HG02943 (cell line): ENCODE data around the gene RABGAP1L.
"Not testable (repeated sequence)": the region's sequence is repeated elsewhere in the genome, so short reads cannot be mapped to it uniquely, and the experiment has no call there.

Experiments
- ATAC-seq: cut with Tn5 transposase; IDR thresholded peaks from one replicate; pipeline ENCODE4 v1.9.1; 2021; ENCODE audit warnings: mild to moderate bottlenecking, low read depth, moderate library complexity; ENCODE audit not compliant: unreplicated experiment

The RABGAP1L gene

DNA sequence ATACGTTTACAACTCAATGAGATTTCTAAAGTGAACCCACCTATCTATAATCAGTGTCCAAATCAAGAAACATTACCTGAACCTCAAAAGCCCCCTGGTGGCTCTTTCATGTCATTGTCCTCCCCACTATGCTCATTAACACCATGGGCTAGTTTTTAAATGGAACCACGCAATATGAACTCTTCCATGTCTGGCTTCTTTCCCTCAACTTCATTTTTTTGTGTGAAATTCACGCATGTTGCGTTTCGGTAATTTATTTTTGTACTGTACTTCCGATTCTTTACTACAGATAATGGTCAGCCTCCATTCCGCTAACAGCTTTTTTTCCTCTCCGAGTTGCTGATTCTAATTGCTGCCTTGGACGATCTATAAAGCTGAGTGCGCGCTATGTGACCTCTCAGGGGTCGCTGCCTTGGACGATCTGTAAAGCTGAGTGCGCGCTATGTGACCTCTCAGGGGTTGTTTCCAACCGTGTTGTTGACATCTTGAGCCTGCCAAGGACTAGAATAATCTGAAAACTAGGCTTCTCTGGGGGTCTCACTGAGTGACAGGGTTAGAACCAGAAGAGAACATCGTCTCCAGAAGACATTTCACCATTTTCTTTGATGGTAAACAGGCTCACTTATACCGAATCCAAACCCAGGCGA lies 839.4 kb downstream of the RABGAP1L start:
- peak; percentile 19 for ATAC-seq

DNA sequence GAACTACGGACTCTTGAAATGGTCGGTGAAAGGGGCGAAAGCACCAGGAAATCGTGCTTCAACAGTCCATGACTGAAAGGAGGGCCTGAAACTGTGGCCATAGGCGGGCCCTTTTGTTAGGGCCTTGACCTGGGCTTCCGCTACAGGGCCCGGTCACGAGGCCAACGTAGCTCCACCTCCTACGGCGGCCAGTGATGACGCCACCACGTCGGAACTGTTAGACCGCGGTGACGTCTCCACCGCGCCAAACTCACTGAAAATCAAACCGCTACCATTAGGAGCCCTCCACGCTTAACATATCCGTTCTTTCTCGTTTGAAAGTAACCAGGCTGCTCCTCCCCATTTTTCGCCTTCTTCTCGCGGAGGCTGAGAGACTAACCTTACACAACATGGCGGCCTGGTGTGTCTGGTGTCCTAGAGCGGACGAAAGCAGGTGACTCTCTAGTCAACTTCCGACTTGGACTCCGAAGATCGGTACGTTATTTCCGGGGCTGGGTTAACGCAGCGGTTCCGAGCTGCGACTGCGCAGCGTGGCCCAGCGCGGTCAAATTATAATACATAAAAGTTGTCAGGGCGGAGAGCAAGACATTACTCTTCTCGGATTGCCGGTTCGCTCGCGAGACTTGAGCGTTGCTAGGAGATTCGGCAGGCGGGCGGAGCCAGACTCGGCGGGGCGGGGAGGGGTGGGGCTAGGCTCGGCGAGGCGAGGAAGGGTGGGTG lies 840.1 kb downstream of the RABGAP1L start:
- peak; percentile 81 for ATAC-seq

DNA sequence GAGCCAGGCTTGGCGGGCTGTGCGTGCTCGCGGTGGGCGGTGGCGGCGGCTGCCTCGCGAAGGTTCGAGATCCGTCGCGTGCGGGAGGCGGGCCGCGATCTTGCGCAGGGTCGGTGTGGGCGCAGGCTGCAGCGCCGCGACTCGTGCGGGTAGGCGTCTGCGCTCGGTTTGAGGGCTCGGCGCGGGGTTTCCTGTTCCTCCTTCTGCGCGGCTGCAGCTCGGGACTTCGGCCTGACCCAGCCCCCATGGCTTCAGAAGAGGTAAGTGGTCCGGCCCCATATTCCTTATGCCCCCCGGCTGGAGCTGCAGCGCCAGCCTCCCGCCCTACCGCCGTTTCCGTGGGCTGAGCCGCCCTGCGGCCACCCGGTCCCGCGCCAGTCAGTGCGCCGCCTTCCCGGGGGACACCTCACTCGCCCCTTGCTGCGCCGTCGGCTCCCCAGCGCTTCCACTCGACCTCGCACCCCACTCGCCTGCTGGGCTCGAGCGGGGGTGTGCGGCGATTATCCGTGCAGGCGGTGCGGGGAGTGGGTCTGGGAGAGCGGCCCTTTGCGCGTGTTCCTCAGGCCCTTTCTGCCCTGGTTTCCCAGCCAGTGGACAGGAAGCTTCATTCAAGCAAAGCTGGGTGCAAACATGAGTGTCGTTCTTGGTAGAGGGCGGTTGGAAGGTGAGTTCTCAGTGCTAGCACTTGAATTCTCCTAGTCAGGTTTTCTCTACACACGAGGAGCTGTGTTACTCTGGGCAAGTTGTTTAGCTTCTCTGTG lies 840.8 kb downstream of the RABGAP1L start, which contains the start of gene CACYBP:
Gene CACYBP, plus strand, starts transcription at position 12 of the 761 bp plus-strand sequence. Its CDS starts 234 bp downstream, at position 246.
- ATAC-seq, result peak; percentile 8

DNA sequence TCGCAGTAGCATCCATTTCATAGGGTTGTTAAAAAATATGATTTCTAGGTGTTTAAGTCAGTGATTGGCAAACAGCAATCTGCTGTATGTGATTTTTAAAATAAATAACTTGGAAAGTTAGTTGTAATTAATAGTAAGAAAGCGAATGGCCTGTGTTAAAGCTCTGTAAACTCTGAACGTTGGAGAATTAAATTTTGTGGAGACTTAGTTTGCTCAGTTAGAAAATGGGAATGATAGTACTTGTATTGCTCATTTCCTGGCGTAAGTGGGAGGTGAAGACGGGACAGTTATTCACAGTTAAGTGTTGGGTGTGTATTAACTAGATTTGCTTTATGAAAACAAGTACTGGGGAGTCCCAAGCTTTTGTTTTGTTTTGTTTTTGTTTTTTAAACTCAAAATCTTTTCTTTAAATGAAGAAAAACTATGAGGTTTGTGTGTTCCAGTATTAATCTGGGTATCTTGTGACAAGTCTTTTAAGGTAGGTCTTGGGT lies 841.4 kb downstream of the RABGAP1L start:
- no peak for ATAC-seq

DNA sequence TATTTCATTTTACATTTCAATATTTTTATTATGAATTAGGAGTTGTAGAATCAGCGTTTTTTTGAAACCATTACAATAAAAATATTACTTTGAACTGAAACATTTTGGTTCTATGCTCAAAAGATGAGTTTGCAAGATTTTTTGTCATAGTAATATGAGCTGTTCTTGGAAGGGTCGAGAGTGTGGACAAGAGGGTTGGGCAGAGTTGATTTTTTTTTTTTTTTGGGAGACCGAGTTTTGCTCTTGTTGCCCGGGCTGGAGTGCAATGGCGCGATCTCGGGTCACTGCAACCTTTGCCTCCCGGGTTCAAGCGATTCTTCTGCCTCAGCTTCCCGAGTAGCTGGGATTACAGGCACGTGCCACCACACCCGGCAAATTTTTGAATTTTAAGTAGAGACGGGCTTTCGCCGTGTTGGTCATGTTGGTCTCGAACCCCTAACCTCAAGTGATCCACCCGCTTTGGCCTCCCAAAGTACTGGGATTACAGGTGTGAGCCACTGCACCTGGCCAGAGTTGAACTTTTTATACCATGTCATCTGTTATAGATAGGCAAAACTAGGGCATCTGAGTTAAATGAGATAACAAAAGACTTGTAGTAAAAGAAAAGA lies 843.7 kb downstream of the RABGAP1L start:
- no peak for ATAC-seq

DNA sequence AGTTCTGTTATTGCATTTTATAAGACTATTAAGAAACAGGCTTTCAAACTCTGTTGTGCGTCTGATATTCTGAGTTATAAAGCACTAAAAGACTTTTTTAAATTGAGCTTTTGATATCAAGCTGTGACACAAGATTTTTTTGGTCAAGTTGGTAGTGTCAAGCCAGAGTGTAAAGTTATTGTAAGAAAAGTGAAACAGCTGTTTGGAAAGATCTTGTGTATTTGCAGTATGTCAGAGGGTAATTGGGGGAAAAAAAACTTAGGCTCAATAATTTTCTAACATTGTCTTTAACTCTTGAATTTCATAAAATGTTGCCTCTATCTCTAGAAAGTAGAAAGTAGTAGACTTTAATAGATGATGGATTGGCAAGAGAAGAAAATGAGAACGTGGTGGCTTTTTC lies 844.2 kb downstream of the RABGAP1L start:
- ATAC-seq, result no peak

DNA sequence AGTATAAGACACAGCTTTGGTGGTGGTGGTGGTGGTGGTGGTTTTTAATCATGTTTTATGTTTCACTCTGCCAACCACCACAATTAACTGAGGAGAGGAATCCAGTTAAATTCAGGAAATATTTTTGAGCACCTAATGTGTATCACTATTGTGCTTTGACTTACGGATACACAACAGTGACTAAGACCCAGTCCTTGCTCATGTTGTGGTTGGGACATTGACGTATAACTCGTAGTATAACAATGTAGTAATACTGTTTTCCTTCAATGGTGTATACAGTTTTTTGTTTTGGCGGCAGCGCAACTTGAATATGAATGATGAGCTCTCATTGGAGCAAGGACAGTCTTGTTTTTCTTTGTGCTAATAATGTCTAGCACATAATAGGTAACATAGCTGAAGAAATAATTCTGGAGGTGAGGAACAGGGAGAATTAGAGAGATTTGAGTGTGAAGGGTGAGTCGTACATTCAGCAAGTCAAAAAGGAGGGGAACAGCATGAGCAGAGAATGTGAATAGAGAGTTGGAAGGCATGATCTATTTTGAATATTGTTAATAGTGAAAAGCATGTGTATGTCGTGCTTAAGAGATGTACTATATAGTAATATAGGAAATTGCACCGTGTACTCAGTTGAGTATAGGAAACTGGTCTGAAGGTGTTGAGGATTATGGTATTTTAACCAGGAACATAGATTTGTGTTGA lies 845.9 kb downstream of the RABGAP1L start:
- no peak for ATAC-seq

DNA sequence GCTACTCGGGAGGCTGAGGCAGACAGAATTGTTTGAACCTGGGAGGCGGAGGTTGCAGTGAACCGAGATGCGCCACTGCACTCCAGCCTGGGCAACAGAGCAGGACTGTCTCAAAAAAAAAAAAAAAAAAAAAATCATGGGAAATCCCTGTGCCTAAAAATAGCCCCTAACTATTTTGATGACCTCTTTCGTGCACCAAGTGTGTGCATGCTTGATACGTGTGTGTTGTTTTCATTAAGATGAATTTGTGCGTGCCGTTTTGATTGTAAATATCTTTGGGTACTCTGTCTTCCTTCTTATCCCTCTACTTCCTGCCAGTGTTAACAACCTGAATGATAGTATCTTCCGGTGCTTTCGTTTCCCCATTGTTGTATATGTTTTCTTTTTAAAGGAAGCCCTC lies 850.2 kb downstream of the RABGAP1L start:
- ATAC-seq, result no peak

DNA sequence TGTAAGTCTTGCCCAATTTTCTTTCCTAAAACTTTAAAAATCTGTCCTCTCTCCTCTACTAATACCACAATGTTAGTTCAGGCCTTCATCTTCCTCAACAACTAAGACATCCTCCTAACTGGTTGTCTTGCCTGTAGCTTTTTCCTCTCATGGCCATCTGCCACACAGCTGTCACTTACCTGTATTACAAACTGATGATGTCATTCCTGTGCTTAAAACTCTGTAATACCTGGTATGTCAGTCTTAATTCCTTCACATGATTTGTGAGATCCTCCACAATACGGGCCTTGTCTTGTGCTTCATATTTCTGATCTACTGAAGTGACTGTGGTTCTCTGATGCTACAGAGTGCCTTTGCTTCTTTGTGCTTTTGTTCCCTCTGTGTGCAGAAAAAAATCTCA lies 854.1 kb downstream of the RABGAP1L start:
- ATAC-seq, result no peak

DNA sequence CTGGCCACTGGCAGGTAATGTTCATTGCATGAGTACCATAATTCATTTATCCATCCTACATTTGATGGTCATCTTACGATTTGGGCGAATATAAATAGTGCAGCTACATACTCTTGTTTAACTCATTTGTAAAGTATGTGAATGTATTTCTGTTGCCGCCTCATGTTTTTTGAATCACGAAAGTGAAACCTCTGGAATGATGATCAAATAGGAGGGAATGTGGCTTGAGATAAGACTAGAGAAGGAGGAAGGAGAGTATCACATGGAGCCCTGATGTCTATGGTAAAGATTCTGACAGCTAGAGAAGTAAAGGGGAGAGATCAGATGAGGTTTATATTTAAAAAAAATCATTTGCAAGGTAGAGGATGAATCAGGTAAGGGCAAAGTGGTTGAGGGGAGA lies 855.9 kb downstream of the RABGAP1L start:
- no peak for ATAC-seq

DNA sequence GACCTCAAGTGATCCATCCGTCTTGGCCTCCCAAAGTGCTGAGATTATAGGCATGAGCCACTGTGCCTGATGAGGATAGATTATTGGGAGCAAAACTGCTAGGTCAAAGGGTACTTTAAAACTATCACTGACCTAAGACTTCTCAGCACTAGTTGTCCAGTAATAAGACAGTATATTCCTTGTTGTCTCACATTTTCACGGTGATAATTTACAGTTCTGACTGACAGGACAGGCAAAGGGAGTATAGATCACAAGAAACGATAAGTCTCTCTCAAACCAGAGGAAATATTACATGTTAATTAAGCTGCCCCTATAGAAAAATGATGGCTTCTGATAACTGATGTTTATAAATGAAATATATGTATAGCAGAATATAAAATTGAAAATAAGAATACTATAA lies 860.2 kb downstream of the RABGAP1L start:
- ATAC-seq, result no peak

DNA sequence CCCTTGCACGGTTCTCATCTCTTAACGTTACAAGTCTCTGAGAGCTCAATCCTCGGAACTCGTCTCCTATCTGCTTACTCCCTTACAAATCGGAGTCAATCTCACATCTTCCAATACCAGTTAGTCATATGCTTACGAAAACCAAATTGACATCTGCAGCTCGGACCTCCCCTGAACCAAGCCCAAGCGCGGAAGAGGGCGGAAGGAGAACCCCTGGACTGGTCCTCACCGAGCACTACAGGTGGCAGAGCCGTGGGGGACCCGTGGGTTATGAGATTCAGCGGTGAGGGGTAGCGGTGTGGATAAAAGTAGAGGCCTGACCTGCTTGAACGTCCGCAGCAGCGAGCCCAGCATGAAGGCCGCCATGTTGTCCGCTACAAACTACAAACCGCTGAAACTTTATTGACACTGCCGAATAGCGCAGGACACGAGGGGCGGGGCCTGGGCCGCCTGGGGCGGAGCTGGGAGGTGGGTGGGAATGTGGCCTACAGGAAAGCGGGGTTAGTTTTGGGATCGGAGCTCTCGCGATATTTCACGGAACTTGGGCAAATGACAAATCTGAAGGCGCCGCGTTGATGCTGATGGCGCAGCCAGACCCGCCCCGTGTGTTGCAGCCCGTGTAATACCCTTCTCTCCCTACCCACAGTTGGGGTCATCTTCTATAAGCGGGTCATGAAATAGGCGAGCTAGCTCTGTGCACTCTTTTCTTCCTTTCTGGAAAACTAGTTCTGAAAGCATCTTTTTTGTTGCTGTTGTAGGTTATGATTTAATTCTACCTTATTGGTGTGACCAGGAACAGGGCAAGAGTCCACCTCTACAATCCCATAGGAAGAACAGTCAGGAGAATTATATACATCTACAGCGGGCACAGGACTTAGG lies 864.0 kb downstream of the RABGAP1L start, which contains the start of gene MRPS14:
Gene MRPS14, minus strand, starts transcription at position 383 of the 879 bp plus-strand sequence. Its CDS starts 17 bp downstream, at position 366.
- peak; percentile 90 for ATAC-seq

DNA sequence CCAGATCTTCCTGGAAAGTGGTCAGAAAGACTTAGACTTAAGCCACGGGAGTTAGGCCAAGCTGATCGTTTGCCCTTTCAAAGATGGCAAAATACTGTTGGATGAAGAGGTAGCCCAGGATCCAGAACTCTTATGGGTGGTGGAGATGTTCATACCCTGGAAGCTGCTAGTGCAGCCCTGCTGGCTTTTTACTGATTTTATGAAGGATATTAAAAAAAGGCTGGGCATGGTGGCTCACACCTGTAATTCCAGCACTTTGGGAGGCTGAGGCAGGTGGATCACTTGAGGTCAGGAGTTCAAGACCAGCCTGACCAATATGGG lies 864.6 kb downstream of the RABGAP1L start:
- ATAC-seq, result not testable (repeated sequence)

DNA sequence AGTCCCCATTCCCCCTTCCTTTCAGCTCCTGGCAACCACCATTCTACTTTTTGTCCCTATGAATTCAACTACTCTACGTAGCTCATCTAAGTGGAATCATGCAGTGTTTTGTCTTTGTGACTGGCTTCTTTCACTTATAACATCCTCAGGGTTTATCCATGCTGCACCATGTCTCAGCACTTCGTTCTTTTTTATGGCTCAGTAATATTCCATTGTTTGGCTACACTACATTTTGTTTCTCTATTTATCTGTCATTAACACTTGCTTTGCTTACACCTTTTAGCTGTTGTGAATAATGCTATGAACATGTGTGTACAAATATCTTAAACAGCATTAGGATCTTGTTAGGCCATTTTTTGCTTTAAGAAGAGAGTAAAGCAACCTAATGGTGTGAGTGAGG lies 865.5 kb downstream of the RABGAP1L start:
- no peak for ATAC-seq

DNA sequence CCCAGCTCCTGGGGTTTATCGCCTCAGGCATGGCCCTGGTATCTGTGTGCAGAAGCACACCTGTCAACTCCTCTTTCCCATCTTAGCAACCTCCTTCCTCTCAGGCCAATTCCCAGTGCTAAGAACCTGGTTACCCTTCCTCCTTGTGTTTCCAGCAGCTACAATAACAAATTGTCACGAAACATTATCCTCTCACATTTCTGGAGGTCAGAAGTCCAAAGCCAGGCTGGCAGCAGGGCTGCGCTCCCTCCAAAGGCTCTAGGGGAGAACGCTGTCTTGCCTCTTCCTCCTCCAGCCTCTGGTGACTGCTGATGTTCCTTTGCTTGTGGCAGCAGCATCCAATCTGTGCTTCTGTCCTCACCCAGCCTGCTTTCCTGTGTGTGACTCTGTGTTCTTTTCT lies 874.6 kb downstream of the RABGAP1L start:
- ATAC-seq, result no peak

DNA sequence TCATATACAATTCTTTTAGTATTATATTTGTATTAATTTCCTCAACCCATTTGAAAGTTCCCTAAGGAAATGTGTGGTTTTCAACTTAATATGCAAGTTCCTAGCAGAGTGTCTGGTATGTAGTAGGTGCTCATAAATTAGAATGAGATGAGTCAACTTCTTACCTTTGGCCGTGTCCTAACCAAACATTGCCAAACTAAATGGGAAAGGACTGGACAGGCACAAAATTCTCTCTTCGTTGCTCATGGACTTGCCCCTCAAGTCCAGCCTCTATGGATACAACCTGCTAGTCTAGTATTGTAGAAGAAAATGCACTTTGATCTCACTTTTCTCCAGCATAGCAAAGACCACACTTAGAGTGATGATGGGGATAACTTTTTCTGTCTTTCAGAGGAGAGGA lies 875.5 kb downstream of the RABGAP1L start:
- no peak for ATAC-seq

DNA sequence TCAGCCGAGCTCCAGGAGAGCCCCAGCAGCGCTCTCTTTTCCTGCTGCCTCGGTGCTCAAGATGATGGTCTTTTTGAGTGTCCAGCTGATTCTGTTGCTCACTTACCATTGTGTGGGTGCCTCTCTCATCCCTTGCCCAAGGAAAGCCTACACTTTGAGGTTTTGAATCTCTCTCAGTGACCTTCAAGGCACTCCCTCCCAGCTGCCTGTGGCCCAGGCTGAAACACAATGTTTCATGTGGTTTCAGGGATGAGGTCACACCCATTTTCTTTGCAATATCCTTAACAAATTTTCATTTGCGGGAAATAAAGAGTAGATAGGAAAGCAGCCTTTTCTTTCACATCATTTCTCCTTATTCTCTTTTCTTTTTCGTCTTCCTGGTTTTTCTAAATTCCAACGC lies 876.5 kb downstream of the RABGAP1L start:
- ATAC-seq, result no peak

DNA sequence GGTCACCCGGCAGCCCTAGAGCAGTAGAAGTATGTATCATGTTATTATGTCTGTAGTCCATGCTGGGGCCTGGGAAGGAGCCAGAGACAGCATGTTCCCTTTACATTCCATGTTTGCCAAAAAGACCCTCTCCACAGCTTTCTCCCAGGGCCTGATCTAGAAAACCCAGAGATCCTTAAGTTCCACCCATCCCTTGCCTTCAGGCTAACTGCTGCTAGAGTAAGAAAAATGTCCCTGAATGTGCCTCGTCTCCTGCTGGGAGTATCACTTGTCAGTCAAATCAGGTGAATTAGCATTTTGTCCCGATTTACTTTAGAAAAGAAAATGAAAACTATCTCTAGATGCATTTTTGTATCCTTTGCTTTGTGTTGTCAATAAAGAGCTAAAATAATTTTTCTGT lies 877.2 kb downstream of the RABGAP1L start:
- ATAC-seq, result no peak

DNA sequence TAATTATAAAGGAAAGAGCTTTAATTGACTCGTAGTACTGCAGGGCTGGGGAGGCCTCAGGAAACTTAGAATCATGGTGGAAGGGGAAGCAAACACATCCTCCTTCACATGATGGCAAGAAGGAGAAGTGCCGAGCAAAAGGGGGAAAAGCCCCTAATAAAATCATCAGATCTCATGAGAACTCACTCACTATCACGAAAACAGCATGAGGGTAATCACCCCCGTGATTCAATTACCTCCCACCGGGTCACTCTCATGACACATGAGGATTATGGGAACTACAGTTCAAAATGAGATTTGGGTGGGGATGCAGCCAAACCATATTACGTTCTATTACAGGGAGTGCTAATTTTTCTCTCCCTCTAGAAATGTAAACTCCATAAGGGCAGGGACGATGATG lies 878.1 kb downstream of the RABGAP1L start:
- no peak for ATAC-seq
